Adipocyte (in vitro differentiated cells): ENCODE measurements around the gene GABRG3.
"Not testable (repeated sequence)": the region's sequence is repeated elsewhere in the genome, so short reads cannot be mapped to it uniquely, and the experiment has no call there.

Experiments used
- DNase-seq: peaks from one replicate; pipeline ENCODE4 v3.0.0-alpha.2; 2015; ENCODE audit warnings: low read depth
- H3K27me3 ChIP-seq: replicated peaks from 2 replicates; pipeline ENCODE4 v1.7.0; 2013; ENCODE audit warnings: mild to moderate bottlenecking, low read length, moderate library complexity; ENCODE audit not compliant: control insufficient read depth, insufficient read depth
- H3K36me3 ChIP-seq: 2 replicates; pipeline ENCODE4 v1.7.0; 2013; ENCODE audit warnings: low read length, mild to moderate bottlenecking, moderate library complexity; ENCODE audit not compliant: control insufficient read depth, insufficient read depth, severe bottlenecking
- H3K4me1 ChIP-seq: 2 replicates; pipeline ENCODE4 v1.7.0; 2013; ENCODE audit warnings: mild to moderate bottlenecking, low read length, moderate library complexity; ENCODE audit not compliant: control insufficient read depth, insufficient read depth
- H3K4me3 ChIP-seq: 2 replicates; pipeline ENCODE4 v1.7.0; 2013; ENCODE audit warnings: mild to moderate bottlenecking, low read length, moderate library complexity
- H3K9ac ChIP-seq: 2 replicates; pipeline ENCODE4 v1.7.0; 2013; ENCODE audit warnings: mild to moderate bottlenecking, low read length, moderate library complexity
- H3K9me3 ChIP-seq: 2 replicates; pipeline ENCODE4 v1.7.0; 2013; ENCODE audit warnings: mild to moderate bottlenecking, low read length, moderate library complexity; ENCODE audit not compliant: control insufficient read depth

GABRG3 gene

DNA sequence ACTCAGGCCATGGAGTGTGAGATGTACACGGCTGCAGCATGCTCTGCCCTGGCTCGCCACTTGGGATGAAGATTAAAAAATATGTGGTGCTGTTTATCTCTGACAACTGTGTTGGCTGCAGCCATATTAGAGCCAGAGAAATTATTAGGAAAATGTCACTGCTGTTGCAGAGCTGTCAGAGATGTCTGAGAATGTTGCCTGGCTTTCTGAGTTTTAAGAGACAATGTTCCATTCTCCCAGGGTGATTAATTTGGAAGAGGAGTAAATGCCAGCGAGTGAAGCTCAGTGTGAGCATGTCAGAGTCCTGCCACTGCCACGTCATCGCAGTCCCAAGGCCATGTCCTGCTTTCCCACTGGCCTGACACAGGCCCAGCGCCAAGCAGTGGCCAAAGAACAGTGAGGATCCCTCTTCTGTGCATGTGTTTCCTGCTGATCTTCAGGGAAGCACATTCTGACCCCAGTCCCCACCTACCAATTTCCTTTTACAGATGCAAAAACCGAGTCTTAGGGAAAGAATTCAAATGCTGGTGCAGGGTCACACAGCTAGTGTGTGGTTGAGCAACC lies 370.9 kb downstream of the GABRG3 start:
- no peak for DNase-seq

DNA sequence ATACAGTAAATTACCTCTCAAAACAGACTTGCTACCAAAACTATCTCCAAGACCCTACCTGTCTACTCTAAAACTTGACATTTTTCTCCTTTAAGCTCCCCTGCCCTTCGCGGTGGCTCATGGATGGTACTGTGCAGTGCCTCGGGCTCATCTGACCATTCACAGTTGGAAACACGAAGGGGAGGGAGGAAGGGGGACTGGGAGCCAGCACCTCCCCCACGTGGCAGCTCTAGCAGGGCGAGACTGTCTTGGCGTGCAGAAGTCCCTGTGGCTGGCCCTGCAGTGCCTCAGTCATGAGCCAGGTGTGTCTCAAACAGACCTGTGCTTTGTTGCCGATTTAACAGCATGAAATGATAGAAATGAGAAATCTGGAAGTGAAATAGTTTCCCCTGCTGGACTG lies 372.0 kb downstream of the GABRG3 start:
- H3K9me3 ChIP-seq = peaks cover 12% of the 10 kb centered on the region
- H3K4me3 ChIP-seq = no peak overlapping the region
- H3K4me1 ChIP-seq = no peaks in the 10 kb centered on the region
- no peak for DNase-seq
- H3K9ac ChIP-seq = no peak overlapping the region
- H3K27me3 ChIP-seq = no peaks in the 10 kb centered on the region
- H3K36me3 ChIP-seq = no peaks in the 10 kb centered on the region

More for the DNA sequence above, 370.9 kb downstream of the GABRG3 start:
- no peak overlapping the region for H3K4me3 ChIP-seq
- no peaks in the 10 kb centered on the region for H3K4me1 ChIP-seq
- H3K36me3 ChIP-seq = no peaks in the 10 kb centered on the region
- H3K9me3 ChIP-seq = peaks cover 9% of the 10 kb centered on the region
- no peak overlapping the region for H3K9ac ChIP-seq
- H3K27me3 ChIP-seq = no peaks in the 10 kb centered on the region

DNA sequence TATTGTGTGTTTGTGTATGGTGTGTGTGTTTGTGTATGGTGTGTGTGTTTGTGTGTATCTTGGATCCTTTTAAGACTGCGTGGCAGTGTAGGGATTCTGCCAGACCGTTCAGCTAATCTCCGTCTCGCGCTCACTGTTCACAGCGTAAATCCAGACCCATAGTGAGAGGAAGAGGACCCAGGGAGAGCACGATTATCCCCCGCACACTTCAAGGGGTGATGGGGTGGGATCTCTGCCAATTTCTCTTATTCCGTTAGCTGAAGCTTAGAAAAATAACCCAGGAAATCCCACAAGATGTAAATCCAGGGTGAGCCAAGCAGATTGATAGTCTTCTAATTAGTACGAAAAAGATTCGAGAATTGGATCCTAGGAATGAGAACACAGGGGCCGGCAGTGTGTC lies 381.2 kb downstream of the GABRG3 start:
- peaks cover 3% of the 10 kb centered on the region for H3K9me3 ChIP-seq
- H3K9ac ChIP-seq = no peak overlapping the region
- H3K36me3 ChIP-seq = no peaks in the 10 kb centered on the region
- no peaks in the 10 kb centered on the region for H3K27me3 ChIP-seq
- no peak for DNase-seq
- H3K4me1 ChIP-seq = no peaks in the 10 kb centered on the region
- H3K4me3 ChIP-seq = no peak overlapping the region

DNA sequence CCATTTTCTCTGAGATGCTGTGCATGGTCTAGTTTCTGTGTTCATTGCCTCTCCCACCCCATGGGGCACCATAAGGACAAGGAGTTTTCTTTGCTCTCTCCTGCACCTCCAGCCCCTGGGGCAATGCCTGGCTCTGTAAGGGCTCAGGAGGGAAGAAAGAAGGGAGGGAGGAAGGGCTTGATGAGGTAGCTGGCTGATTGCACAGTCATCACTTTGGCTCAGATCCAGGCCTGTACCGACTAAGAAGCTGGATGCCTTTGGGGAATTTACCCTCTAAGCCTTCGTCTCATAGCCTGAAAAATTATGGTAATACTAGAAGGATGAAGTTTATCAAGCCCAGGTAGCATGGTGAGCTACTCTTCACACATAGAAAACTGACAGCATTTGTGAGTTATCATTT lies 382.9 kb downstream of the GABRG3 start:
- Histone ChIP-seq H3K36me3 (no peaks in the 10 kb centered on the region), H3K4me1 (no peaks in the 10 kb centered on the region), H3K9me3 (no peaks in the 10 kb centered on the region), H3K4me3 (no peak overlapping the region), H3K27me3 (no peaks in the 10 kb centered on the region), H3K9ac (no peak overlapping the region)
- no peak for DNase-seq

DNA sequence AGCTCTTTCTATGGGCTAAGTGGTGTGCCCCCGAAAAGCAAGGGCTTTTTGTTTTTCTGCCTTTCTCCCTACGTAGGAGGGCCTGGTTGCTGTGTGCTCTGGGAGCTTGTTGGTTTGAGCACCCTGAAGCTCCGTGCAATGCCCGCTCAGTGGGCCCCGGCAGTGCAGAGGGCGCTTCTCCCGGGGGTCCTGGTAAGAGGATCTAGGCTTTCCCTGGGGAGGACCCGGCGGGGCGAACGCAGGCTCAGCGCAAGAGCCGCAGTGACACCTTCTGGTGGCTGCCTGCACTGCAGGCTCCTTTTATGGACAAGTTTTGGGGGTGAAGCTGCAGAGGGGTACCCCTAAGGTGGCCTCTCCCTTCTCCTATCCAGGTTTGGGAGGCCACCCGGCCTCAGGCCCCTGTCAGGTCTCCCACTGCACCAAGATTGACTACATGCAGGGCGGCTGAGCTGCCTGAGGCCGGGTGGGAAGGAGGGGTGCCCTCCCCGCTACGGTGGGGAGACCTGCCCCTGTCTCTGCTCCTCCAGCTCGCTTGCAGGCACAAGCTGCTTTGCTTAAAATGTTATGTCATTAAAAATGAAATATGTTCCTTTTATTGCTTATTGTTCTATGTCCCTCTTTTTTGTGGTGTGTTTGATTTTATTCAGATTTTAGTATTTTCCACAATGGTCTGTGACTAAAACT lies 387.9 kb downstream of the GABRG3 start:
- Histone ChIP-seq H3K9me3 (no peaks in the 10 kb centered on the region), H3K4me1 (no peaks in the 10 kb centered on the region), H3K4me3 (no peak overlapping the region), H3K27me3 (peaks cover 4% of the 10 kb centered on the region), H3K36me3 (no peaks in the 10 kb centered on the region), H3K9ac (no peak overlapping the region)
- DNase-seq = no peak

DNA sequence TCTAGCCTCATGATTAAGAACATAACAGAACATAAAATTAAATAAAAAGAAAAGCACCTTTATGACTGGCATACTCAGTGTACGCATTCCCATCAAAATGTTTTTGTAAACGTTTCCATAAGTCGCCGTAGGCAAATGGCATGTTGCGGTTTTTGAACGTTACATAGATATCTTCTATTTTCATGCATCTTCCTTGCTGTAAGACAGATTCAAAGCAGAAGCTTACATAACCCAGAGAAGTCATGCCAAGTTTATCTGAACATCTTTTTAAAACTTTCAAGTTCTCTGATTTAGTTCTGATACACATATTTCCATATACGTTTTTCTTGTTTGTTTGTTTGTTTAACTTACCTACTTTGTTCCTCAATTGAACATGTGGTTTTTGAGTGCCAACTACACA lies 388.6 kb downstream of the GABRG3 start:
- Histone ChIP-seq H3K4me1 (no peaks in the 10 kb centered on the region), H3K4me3 (no peak overlapping the region), H3K9ac (no peak overlapping the region), H3K9me3 (no peaks in the 10 kb centered on the region), H3K36me3 (no peaks in the 10 kb centered on the region), H3K27me3 (peaks cover 4% of the 10 kb centered on the region)
- DNase-seq = no peak

DNA sequence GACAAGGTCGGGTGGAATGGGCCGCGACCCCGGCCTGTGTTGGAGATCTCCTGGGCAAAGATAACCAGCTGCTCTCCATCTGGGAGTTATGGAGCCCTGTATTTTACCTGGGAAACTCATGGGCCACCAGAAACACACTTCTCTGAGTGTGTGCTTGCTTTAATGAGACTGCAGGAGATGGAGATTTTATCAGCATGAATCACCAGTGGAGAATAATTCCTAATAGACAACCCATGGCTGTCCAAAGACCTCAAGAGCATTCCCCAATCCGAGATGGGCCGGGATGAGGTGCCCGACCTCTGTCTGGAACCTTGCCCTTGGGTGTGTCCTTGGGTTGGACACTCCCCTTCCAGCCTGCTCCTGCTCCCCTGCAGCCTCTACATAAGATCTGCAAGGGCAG lies 389.3 kb downstream of the GABRG3 start:
- no peak overlapping the region for H3K4me3 ChIP-seq
- H3K9ac ChIP-seq = no peak overlapping the region
- H3K9me3 ChIP-seq = no peaks in the 10 kb centered on the region
- H3K27me3 ChIP-seq = peaks cover 4% of the 10 kb centered on the region
- DNase-seq = no peak
- H3K36me3 ChIP-seq = no peaks in the 10 kb centered on the region
- H3K4me1 ChIP-seq = no peaks in the 10 kb centered on the region

DNA sequence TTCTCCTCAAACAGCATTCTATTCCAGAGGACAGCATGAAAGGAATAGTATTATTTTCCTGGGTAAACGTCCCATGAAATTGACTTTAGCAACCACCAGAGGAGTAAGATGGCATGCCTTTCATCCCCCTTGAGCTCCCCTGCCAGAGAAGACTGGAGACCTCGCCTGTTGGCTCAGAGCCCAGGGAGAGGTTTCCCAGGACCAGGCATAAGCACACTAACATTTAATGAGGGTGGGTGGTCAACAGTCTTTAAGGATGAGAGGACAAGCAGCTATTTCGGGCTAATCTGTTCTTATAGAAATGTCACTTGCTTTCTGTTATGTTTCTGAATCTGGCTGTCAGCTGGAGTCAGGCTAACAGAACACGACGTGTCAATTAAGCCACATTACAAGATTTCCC lies 390.5 kb downstream of the GABRG3 start:
- Histone ChIP-seq H3K4me3 (no peak overlapping the region), H3K4me1 (no peaks in the 10 kb centered on the region), H3K9ac (no peak overlapping the region), H3K36me3 (no peaks in the 10 kb centered on the region), H3K9me3 (no peaks in the 10 kb centered on the region), H3K27me3 (peaks cover 4% of the 10 kb centered on the region)
- DNase-seq = no peak

DNA sequence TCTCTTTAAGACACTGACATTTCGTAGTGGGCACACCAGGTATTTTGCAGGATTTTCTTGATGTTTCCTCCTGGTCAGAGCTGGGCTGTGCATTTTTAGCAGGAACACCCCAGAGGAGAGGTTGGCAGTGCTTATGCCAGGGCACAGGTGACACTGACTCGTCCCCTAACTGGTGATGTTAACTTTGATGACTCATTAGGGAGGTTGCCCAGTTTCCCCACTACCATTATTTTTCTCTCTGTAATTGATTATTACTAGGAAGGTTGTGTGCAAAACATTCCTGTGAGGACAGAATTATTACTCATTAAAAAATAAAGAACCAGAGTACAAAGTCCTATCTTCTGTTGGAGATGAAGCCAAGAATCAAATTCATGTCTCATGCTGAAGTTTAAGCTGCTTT lies 394.5 kb downstream of the GABRG3 start:
- Histone ChIP-seq H3K4me3 (no peak overlapping the region), H3K4me1 (no peaks in the 10 kb centered on the region), H3K9ac (no peak overlapping the region), H3K9me3 (no peaks in the 10 kb centered on the region), H3K27me3 (peaks cover 4% of the 10 kb centered on the region), H3K36me3 (no peaks in the 10 kb centered on the region)
- DNase-seq = no peak

DNA sequence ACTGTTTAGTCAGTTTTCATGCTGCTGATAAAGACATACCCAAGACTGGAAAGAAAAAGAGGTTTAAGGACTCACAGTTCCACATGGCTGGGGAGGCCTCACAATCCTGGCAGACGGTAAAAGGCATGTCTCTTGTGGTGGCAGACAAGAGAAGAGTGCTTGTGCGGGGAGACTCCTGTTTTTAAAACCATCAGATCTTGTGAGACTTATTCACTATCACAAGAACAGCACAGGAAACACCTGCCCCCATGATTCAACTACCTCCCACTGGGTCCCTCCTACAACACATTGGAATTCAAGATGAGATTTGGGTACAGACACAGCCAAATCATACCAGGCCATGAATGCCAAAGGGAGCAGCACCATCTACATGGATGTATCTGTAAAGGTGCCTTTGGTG lies 406.4 kb downstream of the GABRG3 start:
- DNase-seq, H3K4me1 ChIP-seq, H3K27me3 ChIP-seq, H3K9me3 ChIP-seq, H3K4me3 ChIP-seq, H3K36me3 ChIP-seq, H3K9ac ChIP-seq: not testable (repeated sequence)

DNA sequence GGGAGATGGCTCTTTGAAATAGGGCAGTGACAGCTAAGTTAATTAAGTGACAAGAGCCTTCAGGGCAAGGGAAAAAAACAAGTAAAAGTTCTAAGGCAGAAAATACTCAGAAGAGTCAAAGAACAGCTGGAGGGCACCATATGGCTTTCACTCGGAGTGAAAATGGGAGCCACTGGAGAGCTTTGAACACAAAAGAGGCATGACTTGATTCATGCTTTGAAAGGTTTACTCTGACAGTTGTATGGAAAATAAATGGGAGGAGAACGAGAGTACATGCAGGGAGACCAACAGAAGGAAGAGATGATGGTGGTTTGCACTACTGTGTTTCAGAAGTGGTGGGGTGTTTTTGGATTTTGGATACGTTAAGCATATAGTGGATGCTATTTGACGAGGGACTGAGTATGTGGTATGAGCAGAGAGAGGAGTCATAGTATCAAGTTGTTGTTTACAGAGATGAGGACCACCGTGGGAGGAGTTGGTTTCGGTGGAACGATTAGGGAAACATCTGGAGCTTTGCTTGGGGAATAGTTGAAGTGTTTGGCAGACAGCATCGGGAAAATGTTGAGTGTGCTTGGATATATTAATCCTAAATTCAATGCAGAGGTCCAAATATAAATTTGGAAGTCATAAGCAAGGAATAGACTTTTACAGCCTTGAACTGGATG lies 411.5 kb downstream of the GABRG3 start:
- Histone ChIP-seq H3K36me3 (no peaks in the 10 kb centered on the region), H3K4me3 (no peak overlapping the region), H3K9ac (no peak overlapping the region), H3K9me3 (no peaks in the 10 kb centered on the region), H3K4me1 (no peaks in the 10 kb centered on the region), H3K27me3 (no peaks in the 10 kb centered on the region)
- DNase-seq = no peak
